GM19351 (cell line): ENCODE measurements around the gene ZNF618.

Experiments
- ATAC-seq: cut with Tn5 transposase; IDR thresholded peaks from one replicate; pipeline ENCODE4 v1.9.1; 2021; ENCODE audit warnings: mild to moderate bottlenecking, moderate library complexity; ENCODE audit not compliant: unreplicated experiment

ZNF618 gene

DNA sequence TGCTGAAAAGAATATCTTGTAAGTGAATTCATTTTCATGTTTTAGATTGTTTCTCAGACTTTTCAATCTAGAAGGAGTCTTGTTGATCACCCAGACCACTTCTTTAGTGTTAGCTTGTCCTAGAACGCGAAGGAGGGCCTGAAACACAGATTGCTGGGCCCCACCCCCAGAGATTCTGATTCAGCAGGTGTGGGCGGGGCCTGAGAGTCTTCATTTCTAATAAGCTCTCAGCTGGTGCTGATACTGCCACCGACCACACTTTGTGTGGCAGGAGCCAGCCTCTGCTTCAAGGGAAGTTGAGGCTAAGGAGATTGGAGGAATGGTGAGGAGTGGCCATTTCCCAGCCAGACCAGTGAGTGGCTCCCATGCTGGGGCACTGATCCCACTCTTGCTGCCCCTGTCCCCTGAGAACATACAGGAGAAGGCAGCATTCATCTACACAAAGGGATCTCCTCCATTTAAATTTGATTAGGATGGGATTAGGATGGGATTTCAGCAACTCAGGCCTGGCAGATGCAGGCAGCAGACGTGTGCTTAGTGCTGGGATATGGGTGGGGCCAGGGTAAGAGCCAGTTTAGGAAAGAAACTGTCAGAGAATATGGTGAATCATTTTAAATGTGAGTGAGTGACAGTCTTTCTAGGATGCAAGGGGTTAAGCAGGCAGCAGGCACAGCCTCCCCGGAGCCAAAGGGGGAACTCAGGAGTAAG, 35.9 kb downstream of the ZNF618 start:
- no peak for ATAC-seq

GRCh38 chr9:113912816-113913215, 36.7 kb downstream of the ZNF618 start:
- no peak for ATAC-seq

DNA sequence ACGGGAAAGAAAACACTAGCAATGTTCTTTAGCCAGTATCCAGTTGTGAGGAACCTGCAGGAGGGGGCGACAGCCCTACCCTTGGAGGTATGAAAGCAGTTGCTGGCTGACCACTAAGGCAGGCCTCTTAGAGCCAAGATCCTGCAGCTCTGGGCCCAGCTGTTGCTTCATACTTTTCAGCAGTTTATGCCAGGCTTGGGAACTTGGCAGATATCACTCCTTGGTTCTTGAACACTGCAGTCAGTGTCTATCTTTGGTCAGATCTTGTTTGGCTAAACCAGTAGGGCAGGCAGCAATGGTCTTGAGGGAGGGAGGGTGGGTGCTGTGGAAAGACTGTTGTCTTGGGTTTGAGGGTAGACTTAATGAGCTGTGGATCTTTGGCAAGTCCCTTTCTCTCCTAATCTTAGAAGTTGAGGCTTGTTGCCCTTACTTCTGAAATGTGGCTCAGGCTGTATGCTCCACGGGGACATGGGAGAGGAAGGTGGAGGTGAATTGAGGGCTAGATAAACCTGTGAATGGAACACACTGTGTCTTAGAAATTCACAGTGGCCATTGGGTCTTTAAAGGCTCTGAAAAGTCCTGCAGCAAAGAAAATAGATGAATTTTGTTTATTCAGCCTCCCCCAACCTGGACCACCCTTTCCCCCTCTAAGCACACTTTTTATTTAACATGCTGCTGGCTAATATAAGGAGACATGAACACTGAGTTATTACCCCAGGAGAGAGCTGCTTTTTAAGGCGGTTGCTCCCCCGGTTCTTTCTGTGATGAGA, 37.5 kb downstream of the ZNF618 start:
- ATAC-seq: no peak

- ATAC-seq: no peak
These were observed 38.4 kb downstream of the ZNF618 start for GRCh38 chr9:113914517-113914916.

- no peak for ATAC-seq
These were observed 39.8 kb downstream of the ZNF618 start for GRCh38 chr9:113915817-113916434.

- no peak for ATAC-seq
These were observed 40.8 kb downstream of the ZNF618 start for GRCh38 chr9:113916931-113917330.

DNA sequence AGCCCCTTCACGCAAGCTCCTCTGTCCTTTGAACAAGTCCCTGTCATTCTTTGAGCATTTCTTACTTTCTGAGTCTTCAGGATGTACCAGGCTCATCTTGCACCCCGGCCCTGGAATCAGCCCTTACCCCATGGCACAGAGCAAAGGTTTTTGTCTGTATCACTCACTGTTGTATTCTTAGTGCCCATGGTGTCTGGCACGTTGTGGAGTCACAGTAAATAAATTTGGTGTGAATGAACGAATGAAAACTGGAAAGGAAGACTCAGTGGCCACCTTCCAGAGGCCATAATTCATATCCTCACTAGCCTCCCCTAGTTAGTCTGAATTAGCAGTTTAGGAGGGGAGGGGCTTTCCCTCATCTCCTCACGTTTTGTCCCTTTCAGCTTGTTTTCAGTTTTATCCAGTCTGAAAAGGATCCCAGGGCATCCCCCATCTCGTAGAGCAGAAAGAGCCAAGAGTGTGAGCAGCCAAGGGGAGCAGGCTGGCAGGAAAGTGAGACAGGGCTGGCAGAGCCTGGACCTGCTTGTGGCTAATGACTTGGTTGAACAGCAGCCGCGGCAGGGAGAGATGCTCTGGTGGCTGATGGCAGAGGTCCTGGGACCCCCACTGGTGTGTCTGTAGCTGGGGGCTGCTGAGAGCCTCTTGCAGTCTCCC, 42.7 kb downstream of the ZNF618 start:
- no peak for ATAC-seq

DNA sequence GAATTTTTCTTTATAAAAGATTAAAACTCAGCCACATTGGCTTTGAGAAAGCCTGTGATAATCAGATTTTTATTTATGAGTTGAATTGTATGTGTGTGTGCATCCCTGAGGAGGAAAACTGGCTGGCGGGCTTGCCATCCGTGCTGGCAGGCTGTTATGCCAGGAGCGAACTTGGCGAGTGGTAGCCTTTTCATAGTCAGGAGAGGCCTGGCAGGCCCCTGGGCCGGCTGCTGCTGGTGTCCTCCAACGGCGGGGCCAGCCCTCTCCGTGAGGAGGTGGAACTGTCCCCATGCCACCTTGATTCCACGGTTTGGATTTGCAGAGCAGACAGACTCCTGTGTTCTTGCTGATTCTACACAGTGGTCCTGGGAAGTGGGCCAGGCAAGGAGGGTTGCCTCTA, 43.3 kb downstream of the ZNF618 start:
- ATAC-seq: no peak

DNA sequence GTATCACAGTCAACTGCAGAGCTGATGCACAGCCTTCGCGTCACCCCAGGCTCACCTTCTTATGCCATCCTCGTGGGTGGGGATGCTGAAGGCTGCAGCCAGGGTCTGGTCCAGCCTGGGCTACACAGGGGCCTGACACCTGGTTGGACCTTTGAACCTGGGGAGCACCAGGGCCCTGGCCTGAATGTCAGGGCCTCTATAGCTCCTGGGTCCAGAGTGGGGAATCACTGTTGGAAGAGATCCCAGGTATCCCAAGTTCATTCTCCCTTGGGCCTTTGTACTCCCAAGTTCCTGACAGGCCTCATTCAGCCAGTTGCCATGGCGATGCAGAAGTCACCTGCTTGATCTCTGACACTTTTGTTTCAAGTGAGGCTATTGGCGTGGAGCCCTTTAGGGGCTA, 43.8 kb downstream of the ZNF618 start:
- no peak for ATAC-seq

GRCh38 chr9:113920872-113921271, 44.8 kb downstream of the ZNF618 start:
- ATAC-seq: no peak

- ATAC-seq: no peak
These were observed 45.4 kb downstream of the ZNF618 start for GRCh38 chr9:113921396-113921925.

DNA sequence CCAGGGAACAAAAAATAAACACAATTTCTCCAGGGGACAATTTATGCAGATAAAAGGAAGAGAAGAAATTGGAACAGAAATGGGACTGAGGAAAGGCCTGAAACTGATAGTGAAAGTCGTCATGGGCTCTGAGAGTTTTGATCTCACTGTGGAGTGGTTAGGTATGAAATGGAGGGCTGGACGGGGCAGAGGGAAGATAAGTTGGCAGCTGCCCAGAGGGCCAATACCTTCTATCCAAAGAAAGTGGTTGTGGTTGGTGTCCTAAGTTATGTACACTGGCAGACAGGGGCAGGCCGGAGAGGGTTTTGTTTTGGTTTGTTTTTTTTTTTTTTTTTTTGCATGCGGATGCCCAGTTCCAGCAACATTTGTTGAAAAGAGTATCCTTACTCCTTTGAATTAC, 46.1 kb downstream of the ZNF618 start:
- ATAC-seq: no peak

DNA sequence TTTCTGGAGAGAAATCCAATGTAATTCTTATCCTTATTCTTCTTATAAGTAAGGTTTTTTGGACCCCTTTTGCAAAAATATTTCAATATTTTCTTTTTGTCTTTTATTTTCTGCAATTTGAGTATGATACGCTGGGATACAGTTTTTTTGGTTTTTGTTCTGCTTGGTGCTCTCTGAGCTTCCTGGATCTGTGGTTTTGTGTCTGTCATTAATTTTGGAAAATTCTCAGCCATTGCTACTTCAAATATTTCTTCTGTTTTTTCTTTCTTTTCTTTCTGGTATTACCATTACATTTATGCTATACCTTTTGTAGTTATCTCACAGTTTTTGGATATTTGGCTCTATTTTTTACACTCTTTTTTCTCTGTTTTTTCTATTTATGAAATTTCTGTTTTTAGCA, 50.1 kb downstream of the ZNF618 start:
- no peak for ATAC-seq

GRCh38 chr9:113927277-113927676, 51.2 kb downstream of the ZNF618 start:
- no peak for ATAC-seq

DNA sequence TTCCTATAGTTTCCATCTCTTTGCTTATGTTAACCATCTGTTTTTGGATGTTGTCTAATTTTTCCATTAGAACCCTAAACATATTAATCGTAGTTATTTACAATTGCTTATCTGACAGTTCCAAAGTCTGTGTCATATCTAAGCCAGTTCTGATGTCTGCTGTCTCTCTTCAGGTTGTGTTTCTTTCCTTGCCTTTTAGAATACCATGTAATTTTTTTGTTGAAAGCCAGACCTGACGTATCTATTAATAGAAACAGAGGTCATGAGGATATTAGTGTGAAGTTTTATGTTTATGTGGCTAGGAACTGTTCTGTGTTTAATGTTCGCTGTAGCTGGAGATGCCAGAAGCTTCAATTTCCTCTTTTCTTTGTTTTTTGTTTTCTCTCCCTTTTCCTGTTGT, 52.2 kb downstream of the ZNF618 start:
- ATAC-seq: no peak

- ATAC-seq: no peak
These were observed 53.7 kb downstream of the ZNF618 start for GRCh38 chr9:113929634-113930389.

DNA sequence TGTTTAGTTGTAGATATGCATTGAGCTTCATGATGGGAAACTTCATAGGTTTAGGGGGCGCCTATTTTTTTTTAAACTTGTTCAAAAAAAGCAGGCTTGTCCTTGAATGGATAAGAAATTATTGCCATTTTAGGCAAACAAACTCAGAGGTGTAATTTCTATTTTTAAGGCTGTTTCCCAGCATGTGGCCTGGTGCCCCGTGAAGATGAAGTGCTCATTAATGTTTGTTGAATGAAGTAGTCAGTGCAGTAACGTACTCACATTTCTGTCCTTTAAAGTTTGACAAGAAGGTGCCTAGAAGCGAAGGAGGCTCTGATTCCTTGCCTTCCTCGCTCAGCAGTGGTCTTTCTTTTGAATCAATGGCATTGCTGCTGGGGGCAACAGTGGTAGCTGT, 54.3 kb downstream of the ZNF618 start:
- no peak for ATAC-seq

GRCh38 chr9:113931140-113931539, 55.0 kb downstream of the ZNF618 start:
- ATAC-seq: no peak

- no peak for ATAC-seq
These were observed 55.7 kb downstream of the ZNF618 start for GRCh38 chr9:113931777-113932176.

DNA sequence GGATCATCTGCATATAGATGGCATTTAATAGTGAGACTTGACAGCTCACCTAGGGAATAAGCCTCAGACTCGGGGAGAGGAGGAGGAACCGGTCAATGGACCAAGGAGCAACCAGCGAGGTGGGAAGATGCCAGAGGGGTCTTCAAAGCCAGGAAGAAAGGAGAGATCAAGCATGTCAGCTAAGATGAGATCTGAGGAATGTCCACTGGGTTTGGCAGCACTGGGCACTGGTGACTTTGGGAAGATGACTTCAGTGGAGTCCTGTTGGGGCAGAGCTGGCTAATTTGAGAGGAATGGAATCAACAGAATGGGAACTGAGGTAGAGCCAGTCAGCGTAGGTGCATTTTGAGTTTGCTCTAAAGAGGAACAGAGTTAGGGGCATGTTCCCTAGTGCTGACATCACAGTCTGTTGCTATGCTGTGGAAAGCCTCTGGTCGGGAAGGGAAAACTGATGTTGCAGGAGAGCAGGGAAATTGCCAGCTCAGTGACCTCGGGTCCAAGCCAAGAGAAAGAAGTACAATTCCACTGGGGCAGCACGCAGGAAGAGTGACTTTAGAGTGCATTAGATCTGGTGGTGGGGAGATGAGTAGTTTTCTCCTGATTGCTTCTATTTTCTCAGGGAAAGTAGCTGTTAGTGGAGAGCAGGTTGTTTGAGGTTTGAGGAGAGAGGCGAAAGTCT, 56.9 kb downstream of the ZNF618 start:
- ATAC-seq: no peak
